GM18951 (cell line): ENCODE results near the gene SCGB1D4.

Source experiments
- POLR2A ChIP-seq: IDR thresholded peaks from 4 replicates; pipeline ENCODE4 v1.6.1; 2011; ENCODE audit warnings: mild to moderate bottlenecking; ENCODE audit not compliant: insufficient read length, insufficient read depth; ENCODE audit errors: extremely low read depth
- in situ Hi-C: fragments of 300-500 bp; cut with MboI; formaldehyde crosslinking; loops from one replicate; pipeline ENCODE4 v1.12.0; 2022; ENCODE audit warnings: low sequenced_read_pairs, mixed read lengths, inconsistent platforms; ENCODE audit not compliant: unreplicated experiment

SCGB1D4 gene

GRCh38 chr11:62324731-62325556 is 26.1 kb upstream of the SCGB1D4 start:
- no peak for TF ChIP-seq POLR2A
- in situ Hi-C loops: loop anchor here (25.0 kb wide), 1 partner anchor 113 kb away; the partner anchor contains the start of gene SCGB2A1

- TF ChIP-seq POLR2A: no peak
- in situ Hi-C loops: loop anchor here (25.0 kb wide), 1 partner anchor 110 kb away; the partner anchor contains the start of gene SCGB2A1
Observed at GRCh38 chr11:62322524-62322923, 23.6 kb upstream of the SCGB1D4 start.

- in situ Hi-C loops: loop anchor here (25.0 kb wide), 1 partner anchor 103 kb away; the partner anchor contains the start of gene SCGB2A1
- TF ChIP-seq POLR2A: no peak
Observed at GRCh38 chr11:62315431-62315830, 16.6 kb upstream of the SCGB1D4 start.

- in situ Hi-C loops: loop anchor here (25.0 kb wide), 1 partner anchor 98 kb away; the partner anchor contains the start of gene SCGB2A1
- TF ChIP-seq POLR2A: no peak
Observed at GRCh38 chr11:62309991-62310390, 11.1 kb upstream of the SCGB1D4 start.

GRCh38 chr11:62307950-62308349 is 9.1 kb upstream of the SCGB1D4 start:
- TF ChIP-seq POLR2A: no peak
- in situ Hi-C loops: loop anchor here (25.0 kb wide), 1 partner anchor 96 kb away; the partner anchor contains the start of gene SCGB2A1

- TF ChIP-seq POLR2A: no peak
- in situ Hi-C loops: loop anchor here (25.0 kb wide), 1 partner anchor 94 kb away; the partner anchor contains the start of gene SCGB2A1
Observed at GRCh38 chr11:62306227-62306626, 7.4 kb upstream of the SCGB1D4 start.

GRCh38 chr11:62295504-62295903 is 3.4 kb downstream of the SCGB1D4 start:
- in situ Hi-C loops: no loop called here
- TF ChIP-seq POLR2A: no peak

- in situ Hi-C loops: no loop called here
- TF ChIP-seq POLR2A: no peak
Observed at GRCh38 chr11:62280452-62280851, 18.4 kb downstream of the SCGB1D4 start.

- in situ Hi-C loops: no loop called here
- no peak for TF ChIP-seq POLR2A
Observed at GRCh38 chr11:62273789-62274275, 25.0 kb downstream of the SCGB1D4 start.

- in situ Hi-C loops: no loop called here
- no peak for TF ChIP-seq POLR2A
Observed at GRCh38 chr11:62273284-62273683, 25.6 kb downstream of the SCGB1D4 start.

GRCh38 chr11:62269654-62270278 is 29.1 kb downstream of the SCGB1D4 start, which contains the start of gene SCGB2A2:
SCGB2A2 (plus strand) TSS chr11:62270158; CDS start chr11:62270217, 59 bp downstream.
- in situ Hi-C loops: no loop called here
- no peak for TF ChIP-seq POLR2A

- in situ Hi-C loops: no loop called here
- no peak for TF ChIP-seq POLR2A
Observed at GRCh38 chr11:62267576-62267975, 31.3 kb downstream of the SCGB1D4 start.

- TF ChIP-seq POLR2A: no peak
- in situ Hi-C loops: no loop called here
Observed at GRCh38 chr11:62267050-62267449, 31.8 kb downstream of the SCGB1D4 start.

GRCh38 chr11:62266558-62266957 is 32.3 kb downstream of the SCGB1D4 start:
- TF ChIP-seq POLR2A: no peak
- in situ Hi-C loops: no loop called here

- in situ Hi-C loops: no loop called here
- TF ChIP-seq POLR2A: no peak
Observed at GRCh38 chr11:62264004-62264403, 34.9 kb downstream of the SCGB1D4 start.
